ENCODE data around the gene NAA40.

GRCh38 chr11:63916837-63917691 lies 21.7 kb upstream of the NAA40 start, which contains the start of gene RCOR2:
- TF ChIP-seq POLR2AphosphoS5 (IDR thresholded peaks at IDR 0.05; ENCODE audit: low read depth, low read length) (no peak), SPI1 (IDR thresholded peaks at IDR 0.05; ENCODE audit: low read depth, low read length) (no peak), POLR2A (IDR thresholded peaks at IDR 0.05; ENCODE audit: low read depth, low read length) (no peak)
